Keratinocyte (primary cell): ENCODE measurements around the gene SNTG2.

Source experiments
- CTCF ChIP-seq, 3 experiments: IDR thresholded peaks in 1 of 3; conservative IDR thresholded peaks in 1 of 3; optimal IDR thresholded peaks in 1 of 3; 2 replicates in 2 of 3; 3 replicates in 1 of 3; pipeline versions ENCODE3 to v1.5.1; 2011; ENCODE audit warnings: low read length in 3 of 3, mild to moderate bottlenecking in 3 of 3, moderate library complexity in 2 of 3, control low read depth in 1 of 3, inconsistent platforms in 1 of 3; ENCODE audit not compliant: insufficient read depth in 2 of 3; ENCODE audit errors: extremely low read depth in 1 of 3
- EZH2 ChIP-seq: IDR thresholded peaks from one replicate; pipeline ENCODE4 v1.6.1; 2012; ENCODE audit warnings: inconsistent platforms, mild to moderate bottlenecking, low read length, moderate library complexity

- TF ChIP-seq CTCF (optimal IDR thresholded peaks at IDR 0.05 in 1 of 3, IDR thresholded peaks at IDR 0.05 in 1 of 3, conservative IDR thresholded peaks at IDR 0.05 in 1 of 3; ENCODE audit: extremely low read depth in 1 of 3, insufficient read depth in 2 of 3, low read length in 3 of 3) (no peak), EZH2 (no peak)
These were observed 218.2 kb downstream of the SNTG2 start for GRCh38 chr2:1168846-1169245.
